ENCODE results near the gene PHEX. TPM values are rescaled to one million over a fixed set of nuclear protein-coding genes. Genes with fewer than 3 reads are reported as not detected.

Gene PHEX
- polyA plus RNA-seq, 1 donor from 2014 or later, result 0.59 TPM

DNA sequence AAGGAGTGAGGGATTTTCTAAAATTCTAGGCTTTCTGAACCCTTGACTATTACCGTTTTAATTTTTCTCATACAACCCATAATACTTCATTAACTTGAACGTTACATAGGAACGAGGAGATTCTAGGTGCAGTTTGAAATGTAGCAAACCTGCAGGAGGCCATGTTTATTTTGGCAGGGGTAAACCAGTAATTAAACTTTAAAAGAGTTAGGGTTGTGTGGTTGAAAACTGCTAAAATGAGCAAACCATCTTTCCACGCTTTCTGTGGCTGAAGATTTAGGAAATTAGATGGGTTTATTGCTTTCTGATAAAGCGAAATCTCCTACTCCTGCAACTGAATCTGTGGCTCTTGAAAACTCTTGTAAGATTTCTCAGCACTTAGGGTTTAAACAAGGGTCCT, 1.7 kb downstream of the PHEX start:
- no peaks in the 10 kb centered on the region for H3K9me2 ChIP-seq (ENCODE audit: insufficient read depth, low read length)
- TF ChIP-seq, protein P1, sequence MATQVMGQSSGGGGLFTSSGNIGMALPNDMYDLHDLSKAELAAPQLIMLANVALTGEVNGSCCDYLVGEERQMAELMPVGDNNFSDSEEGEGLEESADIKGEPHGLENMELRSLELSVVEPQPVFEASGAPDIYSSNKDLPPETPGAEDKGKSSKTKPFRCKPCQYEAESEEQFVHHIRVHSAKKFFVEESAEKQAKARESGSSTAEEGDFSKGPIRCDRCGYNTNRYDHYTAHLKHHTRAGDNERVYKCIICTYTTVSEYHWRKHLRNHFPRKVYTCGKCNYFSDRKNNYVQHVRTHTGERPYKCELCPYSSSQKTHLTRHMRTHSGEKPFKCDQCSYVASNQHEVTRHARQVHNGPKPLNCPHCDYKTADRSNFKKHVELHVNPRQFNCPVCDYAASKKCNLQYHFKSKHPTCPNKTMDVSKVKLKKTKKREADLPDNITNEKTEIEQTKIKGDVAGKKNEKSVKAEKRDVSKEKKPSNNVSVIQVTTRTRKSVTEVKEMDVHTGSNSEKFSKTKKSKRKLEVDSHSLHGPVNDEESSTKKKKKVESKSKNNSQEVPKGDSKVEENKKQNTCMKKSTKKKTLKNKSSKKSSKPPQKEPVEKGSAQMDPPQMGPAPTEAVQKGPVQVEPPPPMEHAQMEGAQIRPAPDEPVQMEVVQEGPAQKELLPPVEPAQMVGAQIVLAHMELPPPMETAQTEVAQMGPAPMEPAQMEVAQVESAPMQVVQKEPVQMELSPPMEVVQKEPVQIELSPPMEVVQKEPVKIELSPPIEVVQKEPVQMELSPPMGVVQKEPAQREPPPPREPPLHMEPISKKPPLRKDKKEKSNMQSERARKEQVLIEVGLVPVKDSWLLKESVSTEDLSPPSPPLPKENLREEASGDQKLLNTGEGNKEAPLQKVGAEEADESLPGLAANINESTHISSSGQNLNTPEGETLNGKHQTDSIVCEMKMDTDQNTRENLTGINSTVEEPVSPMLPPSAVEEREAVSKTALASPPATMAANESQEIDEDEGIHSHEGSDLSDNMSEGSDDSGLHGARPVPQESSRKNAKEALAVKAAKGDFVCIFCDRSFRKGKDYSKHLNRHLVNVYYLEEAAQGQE (IDR thresholded peaks at IDR 0.05; ENCODE audit: borderline replicate concordance), result no peak
- no peak for TF ChIP-seq TAF1 (IDR thresholded peaks at IDR 0.05; ENCODE audit: low read depth)
- TF ChIP-seq, protein P2, sequence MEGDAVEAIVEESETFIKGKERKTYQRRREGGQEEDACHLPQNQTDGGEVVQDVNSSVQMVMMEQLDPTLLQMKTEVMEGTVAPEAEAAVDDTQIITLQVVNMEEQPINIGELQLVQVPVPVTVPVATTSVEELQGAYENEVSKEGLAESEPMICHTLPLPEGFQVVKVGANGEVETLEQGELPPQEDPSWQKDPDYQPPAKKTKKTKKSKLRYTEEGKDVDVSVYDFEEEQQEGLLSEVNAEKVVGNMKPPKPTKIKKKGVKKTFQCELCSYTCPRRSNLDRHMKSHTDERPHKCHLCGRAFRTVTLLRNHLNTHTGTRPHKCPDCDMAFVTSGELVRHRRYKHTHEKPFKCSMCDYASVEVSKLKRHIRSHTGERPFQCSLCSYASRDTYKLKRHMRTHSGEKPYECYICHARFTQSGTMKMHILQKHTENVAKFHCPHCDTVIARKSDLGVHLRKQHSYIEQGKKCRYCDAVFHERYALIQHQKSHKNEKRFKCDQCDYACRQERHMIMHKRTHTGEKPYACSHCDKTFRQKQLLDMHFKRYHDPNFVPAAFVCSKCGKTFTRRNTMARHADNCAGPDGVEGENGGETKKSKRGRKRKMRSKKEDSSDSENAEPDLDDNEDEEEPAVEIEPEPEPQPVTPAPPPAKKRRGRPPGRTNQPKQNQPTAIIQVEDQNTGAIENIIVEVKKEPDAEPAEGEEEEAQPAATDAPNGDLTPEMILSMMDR (IDR thresholded peaks at IDR 0.05; ENCODE audit: poor library complexity, severe bottlenecking), result no peak
- H3K4me3 ChIP-seq (ENCODE audit: low read length), result no peak overlapping the region
- H3K36me3 ChIP-seq (ENCODE audit: insufficient read depth, low read length), result no peaks in the 10 kb centered on the region
- no peak overlapping the region for H3K9ac ChIP-seq (ENCODE audit: low read length)
- H3F3A ChIP-seq (ENCODE audit: insufficient read depth, low read length, poor library complexity, severe bottlenecking), result no peaks in the 10 kb centered on the region
- H3K27me3 ChIP-seq (ENCODE audit: insufficient read depth, low read depth, low read length), result no peaks in the 10 kb centered on the region
- no peak overlapping the region for H3K4me2 ChIP-seq (ENCODE audit: low read length)
- no peaks in the 10 kb centered on the region for H3K79me2 ChIP-seq (replicated peaks; ENCODE audit: insufficient read depth, low read length)
- H4K20me1 ChIP-seq (ENCODE audit: insufficient read depth), result no peaks in the 10 kb centered on the region
- H3K9me3 ChIP-seq (ENCODE audit: low read length), result no peaks in the 10 kb centered on the region
- no peak overlapping the region for H3K27ac ChIP-seq (ENCODE audit: low read length)
- no peak overlapping the region for H2AFZ ChIP-seq (ENCODE audit: low read depth, low read length)

DNA sequence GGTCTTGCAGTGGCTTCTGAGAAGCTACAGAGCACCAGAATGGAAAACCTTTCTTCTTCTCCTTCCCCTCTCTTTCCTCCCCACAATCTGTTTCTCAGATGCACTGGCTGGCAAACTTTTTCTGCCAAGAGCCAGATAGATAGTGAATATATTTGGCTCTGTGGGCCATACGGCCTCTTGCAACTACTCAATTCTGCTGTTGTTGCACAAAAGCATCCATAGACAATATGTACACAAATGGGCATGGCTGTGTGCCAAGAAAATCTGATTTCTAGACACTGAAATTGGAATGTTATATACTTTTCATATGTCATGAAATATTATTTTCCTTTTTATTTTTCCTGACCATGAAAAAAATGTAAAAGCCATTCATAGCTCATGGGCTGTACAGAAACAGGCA, 3.1 kb downstream of the PHEX start:
- H4K20me1 ChIP-seq (ENCODE audit: insufficient read depth), result no peaks in the 10 kb centered on the region
- H3K36me3 ChIP-seq (ENCODE audit: insufficient read depth, low read length), result no peaks in the 10 kb centered on the region
- H3K9me3 ChIP-seq (ENCODE audit: low read length), result no peaks in the 10 kb centered on the region
- H3K4me2 ChIP-seq (ENCODE audit: low read length), result no peak overlapping the region
- H3K27me3 ChIP-seq (ENCODE audit: insufficient read depth, low read depth, low read length), result no peaks in the 10 kb centered on the region
- no peaks in the 10 kb centered on the region for H3K9me2 ChIP-seq (ENCODE audit: insufficient read depth, low read length)
- no peak overlapping the region for H2AFZ ChIP-seq (ENCODE audit: low read depth, low read length)
- no peak overlapping the region for H3K4me3 ChIP-seq (ENCODE audit: low read length)
- H3K79me2 ChIP-seq (replicated peaks; ENCODE audit: insufficient read depth, low read length), result no peaks in the 10 kb centered on the region
- no peak overlapping the region for H3K9ac ChIP-seq (ENCODE audit: low read length)
- no peak overlapping the region for H3K27ac ChIP-seq (ENCODE audit: low read length)
- no peaks in the 10 kb centered on the region for H3F3A ChIP-seq (ENCODE audit: insufficient read depth, low read length, poor library complexity, severe bottlenecking)
- TF ChIP-seq EP300 (conservative IDR thresholded peaks at IDR 0.05; ENCODE audit: poor library complexity, severe bottlenecking) (no peak), POLR2AphosphoS5 (IDR thresholded peaks at IDR 0.05) (no peak), TAF1 (IDR thresholded peaks at IDR 0.05; ENCODE audit: low read depth) (no peak), RAD21 (conservative IDR thresholded peaks at IDR 0.05) (no peak), SMC3 (conservative IDR thresholded peaks at IDR 0.05; ENCODE audit: poor library complexity) (no peak), EZH2 (IDR thresholded peaks at IDR 0.05; ENCODE audit: borderline replicate concordance, insufficient read depth, low read length, poor library complexity, severe bottlenecking) (no peak), MXI1 (conservative IDR thresholded peaks at IDR 0.05; ENCODE audit: poor library complexity, severe bottlenecking) (no peak)
- TF ChIP-seq, protein P2 (IDR thresholded peaks at IDR 0.05; ENCODE audit: poor library complexity, severe bottlenecking), result no peak
- TF ChIP-seq, protein P1 (IDR thresholded peaks at IDR 0.05; ENCODE audit: borderline replicate concordance), result no peak
